ENCODE results near the gene TOMT. TPM values are rescaled to one million over a fixed set of nuclear protein-coding genes. Genes with fewer than 3 reads are reported as not detected.

TOMT gene
- total RNA-seq, 2 donors from 2014 or later: not detected

- no peak overlapping the region for H3K27ac ChIP-seq
- peaks cover 4% of the 10 kb centered on the region for H3K4me1 ChIP-seq
- H3K9me3 ChIP-seq: no peaks in the 10 kb centered on the region
- intact Hi-C loops (cut with DNase I): no loop called here
- H3K9ac ChIP-seq (ENCODE audit: low read depth in 2 of 2, low read length in 2 of 2): no peak overlapping the region
- DNase-seq: no peak
- no peaks in the 10 kb centered on the region for H3K36me3 ChIP-seq
- no peaks in the 10 kb centered on the region for H3K27me3 ChIP-seq
- no peak for TF ChIP-seq CTCF (IDR thresholded peaks at IDR 0.05)
- H3K4me3 ChIP-seq: no peak overlapping the region
Observed at GRCh38 chr11:72116019-72116755, 10.5 kb downstream of the TOMT start.

- Histone ChIP-seq H3K27ac (no peak overlapping the region), H3K27me3 (no peaks in the 10 kb centered on the region), H3K36me3 (no peaks in the 10 kb centered on the region), H3K4me3 (no peak overlapping the region), H3K4me1 (no peaks in the 10 kb centered on the region), H3K9ac (ENCODE audit: low read depth in 2 of 2, low read length in 2 of 2) (no peak overlapping the region), H3K9me3 (no peaks in the 10 kb centered on the region)
- DNase-seq: no peak
- no peak for TF ChIP-seq CTCF (IDR thresholded peaks at IDR 0.05)
- intact Hi-C loops (cut with DNase I): no loop called here
Observed at GRCh38 chr11:72119198-72119597, 13.5 kb downstream of the TOMT start.

- no peak for TF ChIP-seq CTCF (IDR thresholded peaks at IDR 0.05)
- Histone ChIP-seq H3K27ac (no peak overlapping the region), H3K36me3 (no peaks in the 10 kb centered on the region), H3K4me3 (no peak overlapping the region), H3K9ac (ENCODE audit: low read depth in 2 of 2, low read length in 2 of 2) (no peak overlapping the region), H3K9me3 (no peaks in the 10 kb centered on the region), H3K27me3 (no peaks in the 10 kb centered on the region), H3K4me1 (no peaks in the 10 kb centered on the region)
- intact Hi-C loops (cut with DNase I): no loop called here
- DNase-seq: no peak
Observed at GRCh38 chr11:72120930-72121329, 15.2 kb downstream of the TOMT start.

GRCh38 chr11:72122607-72123006 is 16.9 kb downstream of the TOMT start:
- no peak for TF ChIP-seq CTCF (IDR thresholded peaks at IDR 0.05)
- Histone ChIP-seq H3K4me3 (no peak overlapping the region), H3K36me3 (no peaks in the 10 kb centered on the region), H3K27ac (no peak overlapping the region), H3K9me3 (no peaks in the 10 kb centered on the region), H3K27me3 (no peaks in the 10 kb centered on the region), H3K4me1 (no peaks in the 10 kb centered on the region), H3K9ac (ENCODE audit: low read depth in 2 of 2, low read length in 2 of 2) (no peak overlapping the region)
- no peak for DNase-seq
- intact Hi-C loops (cut with DNase I): no loop called here

- no peak for TF ChIP-seq CTCF (IDR thresholded peaks at IDR 0.05)
- Histone ChIP-seq H3K4me1 (no peaks in the 10 kb centered on the region), H3K9ac (ENCODE audit: low read depth in 2 of 2, low read length in 2 of 2) (no peak overlapping the region), H3K4me3 (no peak overlapping the region), H3K27me3 (no peaks in the 10 kb centered on the region), H3K27ac (no peak overlapping the region), H3K36me3 (no peaks in the 10 kb centered on the region), H3K9me3 (no peaks in the 10 kb centered on the region)
- intact Hi-C loops (cut with DNase I): no loop called here
- DNase-seq: no peak
Observed at GRCh38 chr11:72123117-72123653, 17.5 kb downstream of the TOMT start.
